Tibial artery (tissue), 4 donors: Measurements from ENCODE around the gene ARHGEF7.

ENCODE experiments used
- DNase-seq, 2 donors: peaks; one replicate each; pipeline ENCODE4 v3.0.0-alpha.2; 2019
- H3K27ac ChIP-seq, 2 donors: fragments of 200-600 bp; sonication (generic) in 1 of 2; 1 replicate in 1 of 2; 2 replicates in 1 of 2; pipeline ENCODE4 v1.5.1; 2018 to 2019; ENCODE audit warnings: mild to moderate bottlenecking in 1 of 2
- H3K27me3 ChIP-seq, 2 donors: fragments of 200-600 bp; sonication (generic) in 1 of 2; one replicate each; pipeline versions ENCODE4 v1.5.1 to v1.6.0; 2016 to 2019
- H3K36me3 ChIP-seq, 3 donors: fragments of 200-600 bp; sonication (generic) in 2 of 3; one replicate each; pipeline ENCODE4 v1.5.1; 2016 to 2019; ENCODE audit warnings: mild to moderate bottlenecking in 2 of 3
- H3K4me1 ChIP-seq, 4 donors: fragments of 200-600 bp; sonication (generic) in 2 of 4; 1 replicate in 3 of 4; 2 replicates in 1 of 4; pipeline ENCODE4 v1.5.1; 2016 to 2019
- H3K4me3 ChIP-seq, 2 donors: fragments of 200-600 bp; sonication (generic) in 1 of 2; 1 replicate in 1 of 2; 2 replicates in 1 of 2; pipeline ENCODE4 v1.5.1; 2018 to 2019; ENCODE audit warnings: mild to moderate bottlenecking in 2 of 2
- H3K9me3 ChIP-seq, 3 donors: fragments of 200-600 bp; sonication (generic) in 1 of 3; one replicate each; pipeline ENCODE4 v1.5.1; 2016 to 2019
- intact Hi-C: fragments of 100-400 bp; cut with DNase I; formaldehyde crosslinking; loops from one replicate; pipeline ENCODE4 v1.15.0; 2023; ENCODE audit warnings: low total_unique reads
- TF ChIP-seq, protein P1 (sequence below), 2 experiments: fragments of 200-600 bp in 1 of 2; fragments of 450-650 bp in 1 of 2; IDR thresholded peaks; one replicate each; pipeline ENCODE4 v1.5.1; 2017 to 2019; ENCODE audit warnings: antibody characterized with exemption in 2 of 2, mild to moderate bottlenecking in 1 of 2, moderate library complexity in 1 of 2

ARHGEF7 gene

DNA sequence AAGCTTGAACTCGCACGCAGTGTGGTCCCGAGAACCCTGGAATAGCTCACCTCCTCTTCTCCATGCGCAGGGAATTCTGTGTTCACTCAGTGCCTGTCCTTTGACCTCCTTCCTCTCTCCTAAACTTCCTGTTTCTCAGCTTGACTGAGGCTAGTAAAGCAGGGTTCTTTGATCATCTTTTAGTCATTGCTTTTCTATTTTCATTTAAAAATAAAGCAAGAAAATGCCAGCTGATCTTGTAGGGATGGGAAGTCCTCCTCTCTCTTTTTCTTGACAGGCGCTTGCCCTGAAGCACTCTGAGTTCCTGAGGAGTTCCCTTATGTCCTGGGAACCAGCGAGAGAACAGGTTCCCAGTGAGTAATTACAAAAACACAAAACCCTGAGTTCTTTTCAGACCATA lies 62.8 kb downstream of the ARHGEF7 start:
- H3K27me3 ChIP-seq: no peaks in the 10 kb centered on the region
- TF ChIP-seq, protein P1, sequence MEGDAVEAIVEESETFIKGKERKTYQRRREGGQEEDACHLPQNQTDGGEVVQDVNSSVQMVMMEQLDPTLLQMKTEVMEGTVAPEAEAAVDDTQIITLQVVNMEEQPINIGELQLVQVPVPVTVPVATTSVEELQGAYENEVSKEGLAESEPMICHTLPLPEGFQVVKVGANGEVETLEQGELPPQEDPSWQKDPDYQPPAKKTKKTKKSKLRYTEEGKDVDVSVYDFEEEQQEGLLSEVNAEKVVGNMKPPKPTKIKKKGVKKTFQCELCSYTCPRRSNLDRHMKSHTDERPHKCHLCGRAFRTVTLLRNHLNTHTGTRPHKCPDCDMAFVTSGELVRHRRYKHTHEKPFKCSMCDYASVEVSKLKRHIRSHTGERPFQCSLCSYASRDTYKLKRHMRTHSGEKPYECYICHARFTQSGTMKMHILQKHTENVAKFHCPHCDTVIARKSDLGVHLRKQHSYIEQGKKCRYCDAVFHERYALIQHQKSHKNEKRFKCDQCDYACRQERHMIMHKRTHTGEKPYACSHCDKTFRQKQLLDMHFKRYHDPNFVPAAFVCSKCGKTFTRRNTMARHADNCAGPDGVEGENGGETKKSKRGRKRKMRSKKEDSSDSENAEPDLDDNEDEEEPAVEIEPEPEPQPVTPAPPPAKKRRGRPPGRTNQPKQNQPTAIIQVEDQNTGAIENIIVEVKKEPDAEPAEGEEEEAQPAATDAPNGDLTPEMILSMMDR (IDR thresholded peaks at IDR 0.05): no peak
- H3K9me3 ChIP-seq: no peaks in the 10 kb centered on the region
- no peaks in the 10 kb centered on the region for H3K36me3 ChIP-seq
- peaks cover 9 to 99% (median 56%) of the 10 kb centered on the region in 4 donors for H3K4me1 ChIP-seq
- H3K4me3 ChIP-seq: no peak overlapping the region
- intact Hi-C loops: no loop called here
- no peak for DNase-seq
- peak overlapping the region; percentile 84 to 91 for H3K27ac ChIP-seq

DNA sequence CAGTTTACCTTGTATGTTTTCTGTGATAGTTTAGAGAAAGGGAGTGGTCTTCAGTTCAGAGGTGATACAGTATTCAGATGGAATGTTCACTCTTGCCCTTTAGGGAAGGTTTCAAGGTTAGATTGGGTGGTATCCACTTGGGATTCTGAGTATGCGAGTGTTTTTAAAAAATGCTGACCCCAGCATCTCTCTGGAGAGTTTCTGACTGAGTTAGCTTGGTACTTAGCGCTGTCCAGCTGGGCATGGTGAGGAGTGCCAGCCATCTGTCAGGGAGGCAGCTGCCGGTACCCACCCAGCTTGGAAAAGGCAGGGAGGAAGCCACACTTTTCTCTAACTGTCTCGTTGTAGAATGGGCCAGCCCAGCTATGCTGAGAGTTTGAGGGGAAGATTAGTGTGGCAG lies 63.3 kb downstream of the ARHGEF7 start:
- TF ChIP-seq, protein P1 (IDR thresholded peaks at IDR 0.05): no peak
- intact Hi-C loops: no loop called here
- Histone ChIP-seq H3K4me1 (peaks cover 9 to 99% (median 53%) of the 10 kb centered on the region in 4 donors), H3K9me3 (no peaks in the 10 kb centered on the region), H3K4me3 (peak overlapping the region in 1 of 2 donors; percentile 17), H3K27me3 (no peaks in the 10 kb centered on the region), H3K27ac (peak overlapping the region; percentile 84 to 91), H3K36me3 (no peaks in the 10 kb centered on the region)
- peak in 1 of 2 donors; percentile 88 for DNase-seq

DNA sequence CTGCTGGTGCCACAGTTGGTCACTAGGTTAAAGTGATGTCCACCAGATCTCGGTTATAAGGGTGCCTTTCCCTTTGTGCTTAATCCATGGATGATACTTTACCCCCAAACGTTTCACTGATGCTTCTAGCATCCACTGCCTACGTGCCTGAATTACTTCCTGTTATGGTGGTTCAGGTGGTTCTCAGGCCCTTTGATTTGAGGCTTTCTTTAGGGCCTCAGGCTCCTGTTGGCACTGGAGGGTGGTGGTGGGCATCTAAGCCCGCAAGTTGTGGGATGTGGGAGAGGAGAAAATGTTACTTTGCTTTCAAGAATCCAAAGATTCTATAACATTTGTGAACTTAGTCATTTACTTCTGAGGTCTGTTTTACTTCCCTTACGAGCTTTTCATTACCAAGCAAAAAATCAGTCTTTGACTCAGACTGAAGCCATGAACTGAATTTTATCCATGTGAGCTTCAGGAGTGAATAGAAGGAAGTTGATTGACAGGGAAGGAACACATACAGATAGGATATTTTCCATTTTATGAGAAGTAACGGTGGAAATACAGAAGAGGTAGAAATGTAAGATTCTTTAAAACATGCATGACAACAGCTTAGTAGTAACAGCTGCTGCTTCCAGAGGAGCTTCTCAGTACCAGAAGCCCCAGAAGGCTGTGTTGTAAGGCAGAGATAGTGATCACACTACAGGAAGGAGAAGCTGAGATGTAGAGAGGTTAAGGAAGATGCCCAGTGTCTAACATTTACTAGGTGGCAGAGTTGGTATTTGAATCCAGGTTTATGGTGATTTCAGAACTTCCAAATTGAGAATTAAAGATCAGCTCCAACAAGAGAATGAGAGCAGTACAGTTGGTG lies 65.0 kb downstream of the ARHGEF7 start:
- Histone ChIP-seq H3K36me3 (no peaks in the 10 kb centered on the region), H3K9me3 (no peaks in the 10 kb centered on the region), H3K4me3 (no peak overlapping the region), H3K4me1 (peaks cover 9 to 98% (median 57%) of the 10 kb centered on the region in 4 donors), H3K27ac (peak overlapping the region; percentile 84 to 91), H3K27me3 (no peaks in the 10 kb centered on the region)
- TF ChIP-seq, protein P1 (IDR thresholded peaks at IDR 0.05): no peak
- intact Hi-C loops: no loop called here
- DNase-seq: no peak

DNA sequence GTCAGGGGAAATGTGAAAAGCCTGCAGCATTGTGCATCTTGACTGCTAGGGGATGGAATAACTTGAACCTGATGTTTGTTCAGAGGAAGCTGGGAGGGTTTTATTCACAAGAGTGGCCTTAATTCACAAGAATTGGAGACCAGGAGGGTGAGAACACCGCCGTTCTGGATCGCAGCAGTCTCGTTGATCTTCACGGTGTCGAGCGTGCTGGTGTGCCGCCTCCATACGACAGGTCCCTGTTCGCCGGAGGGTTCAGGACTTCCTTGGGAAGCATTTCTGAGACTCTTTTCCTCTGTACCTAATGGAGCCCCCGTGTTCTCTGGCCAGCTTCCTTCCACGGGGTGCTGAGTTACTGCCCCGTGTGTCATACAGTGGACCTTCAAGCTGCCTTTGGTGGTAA lies 66.9 kb downstream of the ARHGEF7 start:
- Histone ChIP-seq H3K4me3 (no peak overlapping the region), H3K4me1 (peaks cover 6 to 97% (median 57%) of the 10 kb centered on the region in 4 donors), H3K36me3 (no peaks in the 10 kb centered on the region), H3K9me3 (no peaks in the 10 kb centered on the region), H3K27me3 (no peaks in the 10 kb centered on the region), H3K27ac (peak overlapping the region; percentile 43 to 91)
- TF ChIP-seq, protein P1 (IDR thresholded peaks at IDR 0.05): no peak
- no peak for DNase-seq
- intact Hi-C loops: no loop called here

DNA sequence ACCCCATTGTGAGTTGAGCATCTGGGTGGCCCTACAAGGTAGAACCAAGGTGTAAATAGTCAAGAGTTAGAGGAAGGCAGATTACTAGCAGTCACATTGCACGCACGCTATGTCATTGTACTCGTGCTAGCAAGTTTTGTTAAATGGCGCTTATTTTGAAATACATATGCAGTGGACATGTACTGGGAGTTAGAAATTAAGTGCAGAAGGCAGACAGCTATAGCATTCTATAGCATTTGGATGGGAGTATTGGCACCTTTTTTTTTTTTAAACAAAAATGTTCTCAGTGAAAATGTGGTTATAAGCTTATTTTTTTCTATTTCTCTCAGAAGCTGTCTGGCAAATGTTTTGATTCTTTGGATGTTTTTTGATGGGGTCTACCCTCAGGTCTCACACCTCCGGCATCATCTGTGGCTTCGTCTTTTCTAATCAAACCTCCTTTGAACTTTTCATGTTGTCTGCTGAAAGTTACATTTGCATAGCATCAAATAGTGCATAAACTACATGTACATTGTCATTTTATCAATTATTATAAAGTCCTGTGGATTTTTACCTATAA lies 68.1 kb downstream of the ARHGEF7 start:
- peaks cover 0 to 97% (median 58%) of the 10 kb centered on the region in 4 donors for H3K4me1 ChIP-seq
- DNase-seq: no peak
- peak overlapping the region; percentile 76 to 91 for H3K27ac ChIP-seq
- TF ChIP-seq, protein P1 (IDR thresholded peaks at IDR 0.05): no peak
- H3K9me3 ChIP-seq: no peaks in the 10 kb centered on the region
- intact Hi-C loops: no loop called here
- no peak overlapping the region for H3K4me3 ChIP-seq
- H3K36me3 ChIP-seq: no peaks in the 10 kb centered on the region
- no peaks in the 10 kb centered on the region for H3K27me3 ChIP-seq
